NCI-H2029 treated with DMSO at 0.1 percent for 48 hours (cell line): ENCODE data around the gene ZNF697.
"Not testable (repeated sequence)": the region's sequence is repeated elsewhere in the genome, so short reads cannot be mapped to it uniquely, and the experiment has no call there.

ENCODE experiments used
- DNase-seq: peaks from one replicate; lab custom pipeline; 2025; lab: John Stamatoyannopoulos, UW

ZNF697 gene

GRCh38 chr1:119602789-119603188, 45.3 kb downstream of the ZNF697 start:
- not testable (repeated sequence) for DNase-seq

DNA sequence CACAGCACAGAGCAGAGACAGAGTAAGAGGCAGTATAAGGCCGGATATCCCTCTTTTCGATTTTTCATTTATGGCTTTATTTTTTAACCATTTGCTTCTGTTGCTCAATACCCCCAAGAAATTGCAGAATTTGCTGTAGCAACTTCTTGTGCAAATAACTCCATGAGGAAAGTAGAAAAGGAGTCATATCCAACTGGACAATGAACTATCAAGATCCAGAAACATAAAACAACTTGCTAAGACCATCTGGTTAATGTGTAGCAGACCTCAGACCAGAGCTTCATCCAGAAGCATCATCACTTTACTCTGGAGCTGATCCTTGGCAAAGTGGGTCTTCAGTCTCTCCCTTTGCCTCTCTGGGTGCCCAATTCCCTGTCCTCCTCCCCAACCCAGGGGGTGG, 45.9 kb downstream of the ZNF697 start:
- DNase-seq: no peak

DNA sequence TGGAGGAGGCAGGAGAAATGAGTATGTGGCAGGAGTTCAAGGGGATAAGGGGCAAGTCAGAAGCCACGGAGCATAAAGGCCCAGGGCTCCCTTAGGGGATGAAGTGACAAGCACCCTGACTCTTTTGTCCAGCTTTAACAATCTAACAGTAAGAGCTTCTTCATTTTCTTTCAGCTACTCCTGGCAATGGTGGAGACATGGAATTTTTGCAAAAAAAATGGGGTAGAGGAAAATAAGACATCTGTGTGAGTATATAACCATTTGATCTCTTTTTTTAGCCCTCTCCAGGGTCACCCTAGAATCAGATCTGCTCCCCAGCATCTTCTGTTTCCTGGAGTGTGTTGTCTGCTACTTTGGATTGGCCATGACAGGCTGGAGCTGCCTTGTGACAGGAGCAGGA, 47.1 kb downstream of the ZNF697 start:
- DNase-seq: no peak

DNA sequence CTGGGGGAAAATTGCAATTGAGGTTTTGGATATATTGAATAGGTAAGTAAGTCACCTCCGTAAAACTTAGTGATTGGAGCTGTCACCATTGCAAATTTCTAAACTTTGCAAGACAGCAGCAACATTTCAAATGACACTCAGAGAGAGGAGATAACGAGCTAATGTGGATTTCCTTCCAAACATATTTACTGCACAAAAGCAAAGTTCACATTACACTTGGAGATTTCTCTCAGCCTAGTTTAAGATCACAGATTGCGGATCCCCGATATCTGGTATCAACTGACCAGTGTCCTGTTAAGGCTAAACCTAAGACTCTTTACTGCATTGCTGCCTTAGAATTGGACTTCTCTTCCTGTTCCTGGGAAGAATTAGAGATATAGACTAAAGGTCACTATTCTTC, 47.5 kb downstream of the ZNF697 start:
- no peak for DNase-seq

- DNase-seq: no peak
These were observed 52.5 kb downstream of the ZNF697 start for GRCh38 chr1:119595606-119596005.

DNA sequence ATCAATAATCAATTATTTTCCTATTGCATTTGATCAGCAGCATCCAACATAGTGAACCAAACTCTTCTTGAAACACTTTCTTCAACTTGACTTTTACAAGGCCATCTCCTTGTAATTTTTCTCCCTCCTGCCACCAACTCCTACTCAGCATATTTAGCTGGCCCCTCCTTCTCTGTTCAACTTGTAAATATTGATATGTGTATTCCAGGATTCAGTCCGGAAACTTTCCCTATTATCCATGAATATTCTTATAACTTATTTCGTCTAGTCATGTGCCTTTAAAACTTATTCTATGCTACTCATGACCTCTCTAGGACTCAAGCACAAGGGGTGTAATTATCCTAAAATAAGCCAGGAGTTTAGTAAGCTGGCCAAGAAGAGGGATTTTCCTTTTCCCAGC, 52.9 kb downstream of the ZNF697 start:
- DNase-seq: no peak

DNA sequence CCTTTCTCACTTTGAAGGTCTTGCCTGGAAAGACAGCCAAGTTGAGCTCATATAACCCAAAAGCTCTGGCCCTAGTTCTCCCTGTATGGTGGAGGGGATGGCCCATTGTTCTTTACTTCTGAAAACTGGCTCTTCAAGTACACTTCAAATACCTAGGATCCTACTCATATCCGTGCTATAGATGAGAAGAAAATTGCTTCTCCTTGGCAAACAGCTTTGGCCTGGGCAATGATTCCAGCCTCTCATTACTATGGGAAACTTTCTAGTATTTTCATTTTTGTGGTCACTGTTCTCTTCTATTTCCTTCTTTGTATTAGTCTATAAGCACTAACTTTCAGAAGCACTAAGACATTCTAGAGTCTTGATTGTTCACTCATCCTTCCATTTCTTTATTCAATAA, 53.7 kb downstream of the ZNF697 start:
- DNase-seq: no peak

DNA sequence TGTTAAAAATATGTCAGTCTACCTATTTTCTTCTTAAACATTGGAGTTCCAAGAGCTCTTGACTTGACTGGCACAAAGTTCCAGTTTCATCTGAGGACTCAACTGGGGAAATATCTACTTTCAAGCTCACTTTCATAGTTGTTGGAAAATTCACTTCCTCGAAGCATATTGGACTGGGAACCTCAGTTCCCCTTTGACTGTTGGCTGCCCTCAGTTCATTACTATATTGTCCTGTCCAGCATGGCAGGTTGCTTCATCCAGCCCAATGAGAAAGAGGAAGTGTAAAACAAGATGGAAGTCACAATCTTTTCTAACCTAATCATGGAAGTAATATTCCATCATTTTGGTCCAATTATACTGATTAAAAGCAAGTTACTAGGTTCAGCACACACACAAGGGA, 54.3 kb downstream of the ZNF697 start:
- no peak for DNase-seq

- no peak for DNase-seq
These were observed 57.7 kb downstream of the ZNF697 start for GRCh38 chr1:119590393-119590792.

GRCh38 chr1:119588621-119589020, 59.4 kb downstream of the ZNF697 start:
- no peak for DNase-seq

DNA sequence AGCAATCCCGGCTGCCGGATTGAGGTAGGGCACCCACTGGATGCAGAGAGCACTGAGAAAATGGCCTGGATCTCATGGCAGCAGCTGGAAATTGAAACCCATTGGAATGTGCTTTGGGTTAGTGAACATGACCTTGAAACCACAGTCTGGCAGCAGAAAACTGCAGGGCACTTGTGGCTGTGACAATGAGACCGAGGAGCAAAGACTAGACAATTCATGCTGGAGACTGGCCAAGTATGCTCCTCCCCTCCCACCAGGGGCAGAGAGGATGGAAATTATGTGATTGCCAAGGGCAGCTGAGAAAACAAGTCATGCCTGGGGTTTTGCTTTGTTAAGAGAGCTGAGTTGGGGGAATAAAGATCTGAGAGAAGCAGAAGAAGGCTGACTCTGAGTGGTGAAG, 60.7 kb downstream of the ZNF697 start:
- DNase-seq: peak; percentile 90

- not testable (repeated sequence) for DNase-seq
These were observed 62.3 kb downstream of the ZNF697 start for GRCh38 chr1:119585801-119586200.

DNA sequence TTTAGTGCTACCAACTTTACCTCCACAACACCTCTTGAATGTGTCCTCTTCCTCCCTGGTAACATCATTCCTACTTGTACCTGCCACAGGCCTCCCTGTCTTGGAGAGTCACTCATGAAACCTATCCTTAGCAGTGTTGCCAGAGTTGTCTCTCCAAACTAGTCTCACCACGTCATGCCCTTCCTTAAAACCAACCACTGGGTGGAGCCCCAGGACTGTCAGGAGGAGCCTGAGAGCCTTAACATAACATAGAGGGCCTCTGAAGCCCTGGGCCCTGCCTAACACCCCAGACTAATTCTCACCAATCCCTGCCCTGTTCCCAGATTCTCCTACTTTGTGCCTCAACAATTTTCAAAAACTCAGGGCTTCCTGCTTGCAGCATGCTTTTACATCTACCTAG, 65.3 kb downstream of the ZNF697 start:
- peak; percentile 36 for DNase-seq

- DNase-seq: not testable (repeated sequence)
These were observed 67.0 kb downstream of the ZNF697 start for GRCh38 chr1:119581076-119581475.

GRCh38 chr1:119573886-119574285, 74.2 kb downstream of the ZNF697 start:
- DNase-seq: no peak

- DNase-seq: not testable (repeated sequence)
These were observed 78.0 kb downstream of the ZNF697 start for GRCh38 chr1:119569930-119570622.
